Measurements from ENCODE around the gene PROS1.

DNA sequence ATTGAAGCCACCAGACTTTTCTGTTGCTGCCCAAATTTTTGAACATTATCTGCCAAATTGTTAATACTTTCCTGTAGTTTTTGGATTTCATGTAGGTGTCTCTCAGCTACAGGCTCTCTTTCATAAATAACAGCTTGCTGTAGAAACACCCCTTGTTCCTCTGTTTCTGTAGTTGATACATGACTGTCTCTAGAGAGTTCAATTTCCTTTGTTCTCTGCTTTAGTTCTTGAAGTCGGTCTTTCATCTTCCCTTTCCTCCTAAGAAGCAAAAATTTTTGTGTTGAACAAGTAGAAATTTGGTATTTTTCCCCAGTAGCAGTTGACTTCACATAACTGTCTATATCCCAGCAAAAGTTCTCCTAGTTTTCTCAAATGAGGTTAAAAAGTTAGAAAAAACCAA is 41.3 kb upstream of the PROS1 start:
- no peak for TF ChIP-seq KLF16 (tag by site-specific recombination; IDR thresholded peaks at IDR 0.05)
- no peak for TF ChIP-seq PRDM1 (tag by site-specific recombination; IDR thresholded peaks at IDR 0.05)
- TF ChIP-seq ZNF626 (tag by site-specific recombination; IDR thresholded peaks at IDR 0.05) = no peak
- TF ChIP-seq, protein P1, sequence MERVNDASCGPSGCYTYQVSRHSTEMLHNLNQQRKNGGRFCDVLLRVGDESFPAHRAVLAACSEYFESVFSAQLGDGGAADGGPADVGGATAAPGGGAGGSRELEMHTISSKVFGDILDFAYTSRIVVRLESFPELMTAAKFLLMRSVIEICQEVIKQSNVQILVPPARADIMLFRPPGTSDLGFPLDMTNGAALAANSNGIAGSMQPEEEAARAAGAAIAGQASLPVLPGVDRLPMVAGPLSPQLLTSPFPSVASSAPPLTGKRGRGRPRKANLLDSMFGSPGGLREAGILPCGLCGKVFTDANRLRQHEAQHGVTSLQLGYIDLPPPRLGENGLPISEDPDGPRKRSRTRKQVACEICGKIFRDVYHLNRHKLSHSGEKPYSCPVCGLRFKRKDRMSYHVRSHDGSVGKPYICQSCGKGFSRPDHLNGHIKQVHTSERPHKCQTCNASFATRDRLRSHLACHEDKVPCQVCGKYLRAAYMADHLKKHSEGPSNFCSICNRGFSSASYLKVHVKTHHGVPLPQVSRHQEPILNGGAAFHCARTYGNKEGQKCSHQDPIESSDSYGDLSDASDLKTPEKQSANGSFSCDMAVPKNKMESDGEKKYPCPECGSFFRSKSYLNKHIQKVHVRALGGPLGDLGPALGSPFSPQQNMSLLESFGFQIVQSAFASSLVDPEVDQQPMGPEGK (tag by site-specific recombination; IDR thresholded peaks at IDR 0.05) = no peak
- TF ChIP-seq, protein P2, sequence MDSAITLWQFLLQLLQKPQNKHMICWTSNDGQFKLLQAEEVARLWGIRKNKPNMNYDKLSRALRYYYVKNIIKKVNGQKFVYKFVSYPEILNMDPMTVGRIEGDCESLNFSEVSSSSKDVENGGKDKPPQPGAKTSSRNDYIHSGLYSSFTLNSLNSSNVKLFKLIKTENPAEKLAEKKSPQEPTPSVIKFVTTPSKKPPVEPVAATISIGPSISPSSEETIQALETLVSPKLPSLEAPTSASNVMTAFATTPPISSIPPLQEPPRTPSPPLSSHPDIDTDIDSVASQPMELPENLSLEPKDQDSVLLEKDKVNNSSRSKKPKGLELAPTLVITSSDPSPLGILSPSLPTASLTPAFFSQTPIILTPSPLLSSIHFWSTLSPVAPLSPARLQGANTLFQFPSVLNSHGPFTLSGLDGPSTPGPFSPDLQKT (IDR thresholded peaks at IDR 0.05; ENCODE audit: borderline replicate concordance, low read depth, low read length) = no peak
- TF ChIP-seq, protein P3, sequence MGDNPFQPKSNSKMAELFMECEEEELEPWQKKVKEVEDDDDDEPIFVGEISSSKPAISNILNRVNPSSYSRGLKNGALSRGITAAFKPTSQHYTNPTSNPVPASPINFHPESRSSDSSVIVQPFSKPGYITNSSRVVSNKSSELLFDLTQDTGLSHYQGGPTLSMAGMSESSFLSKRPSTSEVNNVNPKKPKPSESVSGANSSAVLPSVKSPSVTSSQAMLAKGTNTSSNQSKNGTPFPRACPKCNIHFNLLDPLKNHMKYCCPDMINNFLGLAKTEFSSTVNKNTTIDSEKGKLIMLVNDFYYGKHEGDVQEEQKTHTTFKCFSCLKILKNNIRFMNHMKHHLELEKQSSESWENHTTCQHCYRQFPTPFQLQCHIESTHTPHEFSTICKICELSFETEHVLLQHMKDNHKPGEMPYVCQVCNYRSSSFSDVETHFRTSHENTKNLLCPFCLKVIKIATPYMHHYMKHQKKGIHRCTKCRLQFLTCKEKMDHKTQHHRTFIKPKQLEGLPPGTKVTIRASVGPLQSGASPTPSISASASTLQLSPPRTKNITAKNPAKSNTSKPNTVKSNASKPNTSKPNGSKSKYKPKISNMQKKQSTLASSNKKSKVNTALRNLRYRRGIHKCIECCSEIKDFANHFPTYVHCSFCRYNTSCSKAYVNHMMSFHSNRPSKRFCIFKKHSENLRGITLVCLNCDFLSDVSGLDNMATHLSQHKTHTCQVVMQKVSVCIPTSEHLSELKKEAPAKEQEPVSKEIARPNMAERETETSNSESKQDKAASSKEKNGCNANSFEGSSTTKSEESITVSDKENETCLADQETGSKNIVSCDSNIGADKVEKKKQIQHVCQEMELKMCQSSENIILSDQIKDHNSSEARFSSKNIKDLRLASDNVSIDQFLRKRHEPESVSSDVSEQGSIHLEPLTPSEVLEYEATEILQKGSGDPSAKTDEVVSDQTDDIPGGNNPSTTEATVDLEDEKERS (tag by site-specific recombination; IDR thresholded peaks at IDR 0.05) = no peak
- TF ChIP-seq, protein P4, sequence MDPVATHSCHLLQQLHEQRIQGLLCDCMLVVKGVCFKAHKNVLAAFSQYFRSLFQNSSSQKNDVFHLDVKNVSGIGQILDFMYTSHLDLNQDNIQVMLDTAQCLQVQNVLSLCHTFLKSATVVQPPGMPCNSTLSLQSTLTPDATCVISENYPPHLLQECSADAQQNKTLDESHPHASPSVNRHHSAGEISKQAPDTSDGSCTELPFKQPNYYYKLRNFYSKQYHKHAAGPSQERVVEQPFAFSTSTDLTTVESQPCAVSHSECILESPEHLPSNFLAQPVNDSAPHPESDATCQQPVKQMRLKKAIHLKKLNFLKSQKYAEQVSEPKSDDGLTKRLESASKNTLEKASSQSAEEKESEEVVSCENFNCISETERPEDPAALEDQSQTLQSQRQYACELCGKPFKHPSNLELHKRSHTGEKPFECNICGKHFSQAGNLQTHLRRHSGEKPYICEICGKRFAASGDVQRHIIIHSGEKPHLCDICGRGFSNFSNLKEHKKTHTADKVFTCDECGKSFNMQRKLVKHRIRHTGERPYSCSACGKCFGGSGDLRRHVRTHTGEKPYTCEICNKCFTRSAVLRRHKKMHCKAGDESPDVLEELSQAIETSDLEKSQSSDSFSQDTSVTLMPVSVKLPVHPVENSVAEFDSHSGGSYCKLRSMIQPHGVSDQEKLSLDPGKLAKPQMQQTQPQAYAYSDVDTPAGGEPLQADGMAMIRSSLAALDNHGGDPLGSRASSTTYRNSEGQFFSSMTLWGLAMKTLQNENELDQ (tag by site-specific recombination; IDR thresholded peaks at IDR 0.05; ENCODE audit: low read depth) = no peak
- TF ChIP-seq ZBTB48 (tag by site-specific recombination; IDR thresholded peaks at IDR 0.05) = no peak
- TF ChIP-seq, protein P5, sequence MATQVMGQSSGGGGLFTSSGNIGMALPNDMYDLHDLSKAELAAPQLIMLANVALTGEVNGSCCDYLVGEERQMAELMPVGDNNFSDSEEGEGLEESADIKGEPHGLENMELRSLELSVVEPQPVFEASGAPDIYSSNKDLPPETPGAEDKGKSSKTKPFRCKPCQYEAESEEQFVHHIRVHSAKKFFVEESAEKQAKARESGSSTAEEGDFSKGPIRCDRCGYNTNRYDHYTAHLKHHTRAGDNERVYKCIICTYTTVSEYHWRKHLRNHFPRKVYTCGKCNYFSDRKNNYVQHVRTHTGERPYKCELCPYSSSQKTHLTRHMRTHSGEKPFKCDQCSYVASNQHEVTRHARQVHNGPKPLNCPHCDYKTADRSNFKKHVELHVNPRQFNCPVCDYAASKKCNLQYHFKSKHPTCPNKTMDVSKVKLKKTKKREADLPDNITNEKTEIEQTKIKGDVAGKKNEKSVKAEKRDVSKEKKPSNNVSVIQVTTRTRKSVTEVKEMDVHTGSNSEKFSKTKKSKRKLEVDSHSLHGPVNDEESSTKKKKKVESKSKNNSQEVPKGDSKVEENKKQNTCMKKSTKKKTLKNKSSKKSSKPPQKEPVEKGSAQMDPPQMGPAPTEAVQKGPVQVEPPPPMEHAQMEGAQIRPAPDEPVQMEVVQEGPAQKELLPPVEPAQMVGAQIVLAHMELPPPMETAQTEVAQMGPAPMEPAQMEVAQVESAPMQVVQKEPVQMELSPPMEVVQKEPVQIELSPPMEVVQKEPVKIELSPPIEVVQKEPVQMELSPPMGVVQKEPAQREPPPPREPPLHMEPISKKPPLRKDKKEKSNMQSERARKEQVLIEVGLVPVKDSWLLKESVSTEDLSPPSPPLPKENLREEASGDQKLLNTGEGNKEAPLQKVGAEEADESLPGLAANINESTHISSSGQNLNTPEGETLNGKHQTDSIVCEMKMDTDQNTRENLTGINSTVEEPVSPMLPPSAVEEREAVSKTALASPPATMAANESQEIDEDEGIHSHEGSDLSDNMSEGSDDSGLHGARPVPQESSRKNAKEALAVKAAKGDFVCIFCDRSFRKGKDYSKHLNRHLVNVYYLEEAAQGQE (tag by site-specific recombination; IDR thresholded peaks at IDR 0.05) = no peak
- no peak for TF ChIP-seq SP2 (tag by site-specific recombination; IDR thresholded peaks at IDR 0.05)
- no peak for TF ChIP-seq MEIS1 (CRISPR knock-in tag; IDR thresholded peaks at IDR 0.05; ENCODE audit: borderline replicate concordance)
